ENCODE measurements around the gene GPR183. TPM values are rescaled to one million over a fixed set of nuclear protein-coding genes. Genes with fewer than 3 reads are reported as not detected.
A peak's percentile ranks its signal among the peaks of the same experiment; 100 is the strongest.

Gene GPR183
- total RNA-seq, 2 donors from 2014 or later, result 1.5 to 8.3 TPM

- intact Hi-C loops (cut with DNase I), result no loop called here
- DNase-seq, result no peak
- H3K9ac ChIP-seq (ENCODE audit: low read depth in 2 of 2, low read length in 2 of 2), result no peak overlapping the region
These were observed 22.3 kb upstream of the GPR183 start for GRCh38 chr13:99329477-99329876.

GRCh38 chr13:99327761-99328160, 20.6 kb upstream of the GPR183 start:
- H3K9ac ChIP-seq (ENCODE audit: low read depth in 2 of 2, low read length in 2 of 2), result no peak overlapping the region
- intact Hi-C loops (cut with DNase I), result no loop called here
- no peak for DNase-seq
- H3K27ac ChIP-seq, result no peak overlapping the region
- no peaks in the 10 kb centered on the region for H3K27me3 ChIP-seq
- no peaks in the 10 kb centered on the region for H3K9me3 ChIP-seq
- no peaks in the 10 kb centered on the region for H3K36me3 ChIP-seq
- TF ChIP-seq CTCF (IDR thresholded peaks at IDR 0.05), result no peak
- no peak overlapping the region for H3K4me3 ChIP-seq
- H3K4me1 ChIP-seq, result no peaks in the 10 kb centered on the region

More at GRCh38 chr13:99329477-99329876, 22.3 kb upstream of the GPR183 start:
- TF ChIP-seq CTCF (IDR thresholded peaks at IDR 0.05), result no peak
- no peak overlapping the region for H3K27ac ChIP-seq
- H3K4me3 ChIP-seq, result no peak overlapping the region
- H3K4me1 ChIP-seq, result no peaks in the 10 kb centered on the region
- no peaks in the 10 kb centered on the region for H3K27me3 ChIP-seq
- no peaks in the 10 kb centered on the region for H3K36me3 ChIP-seq
- no peaks in the 10 kb centered on the region for H3K9me3 ChIP-seq

- H3K9me3 ChIP-seq, result no peaks in the 10 kb centered on the region
- no peaks in the 10 kb centered on the region for H3K4me1 ChIP-seq
- intact Hi-C loops (cut with DNase I), result no loop called here
- no peak for TF ChIP-seq CTCF (IDR thresholded peaks at IDR 0.05)
- no peak overlapping the region for H3K27ac ChIP-seq
- no peak overlapping the region for H3K4me3 ChIP-seq
- no peak overlapping the region for H3K9ac ChIP-seq (ENCODE audit: low read depth in 2 of 2, low read length in 2 of 2)
- no peak for DNase-seq
- H3K36me3 ChIP-seq, result no peaks in the 10 kb centered on the region
- H3K27me3 ChIP-seq, result no peaks in the 10 kb centered on the region
These were observed 19.9 kb upstream of the GPR183 start for GRCh38 chr13:99327126-99327525.

GRCh38 chr13:99326012-99326411, 18.8 kb upstream of the GPR183 start:
- H3K27me3 ChIP-seq, result no peaks in the 10 kb centered on the region
- no peak overlapping the region for H3K9ac ChIP-seq (ENCODE audit: low read depth in 2 of 2, low read length in 2 of 2)
- H3K9me3 ChIP-seq, result no peaks in the 10 kb centered on the region
- no peak overlapping the region for H3K27ac ChIP-seq
- intact Hi-C loops (cut with DNase I), result no loop called here
- H3K4me3 ChIP-seq, result no peak overlapping the region
- no peaks in the 10 kb centered on the region for H3K4me1 ChIP-seq
- DNase-seq, result no peak
- TF ChIP-seq CTCF (IDR thresholded peaks at IDR 0.05), result no peak
- H3K36me3 ChIP-seq, result no peaks in the 10 kb centered on the region

- Histone ChIP-seq H3K36me3 (no peaks in the 10 kb centered on the region), H3K27ac (peak overlapping the region; percentile 10), H3K4me3 (no peak overlapping the region), H3K9me3 (no peaks in the 10 kb centered on the region), H3K27me3 (no peaks in the 10 kb centered on the region), H3K4me1 (no peaks in the 10 kb centered on the region), H3K9ac (ENCODE audit: low read depth in 2 of 2, low read length in 2 of 2) (no peak overlapping the region)
- DNase-seq, result no peak
- TF ChIP-seq CTCF (IDR thresholded peaks at IDR 0.05), result no peak
- intact Hi-C loops (cut with DNase I), result no loop called here
These were observed 16.3 kb upstream of the GPR183 start for GRCh38 chr13:99323488-99323887.

Data from colonic mucosa (tissue), 4 donors.